Rectal smooth muscle tissue (tissue), 1 donor: Measurements from ENCODE around the gene VCPKMT.

Experiments
- H3K27ac ChIP-seq: one replicate; pipeline ENCODE4 v1.7.0; 2013; ENCODE audit warnings: low read depth, low read length, inconsistent platforms
- H3K27me3 ChIP-seq: one replicate; pipeline ENCODE4 v1.7.0; 2013; ENCODE audit warnings: low read length; ENCODE audit not compliant: control insufficient read depth, insufficient read depth
- H3K36me3 ChIP-seq: one replicate; pipeline ENCODE4 v1.7.0; 2013; ENCODE audit warnings: low read length; ENCODE audit not compliant: control insufficient read depth, insufficient read depth
- H3K4me1 ChIP-seq: one replicate; pipeline ENCODE4 v1.7.0; 2013; ENCODE audit warnings: low read length; ENCODE audit not compliant: control insufficient read depth, insufficient read depth
- H3K4me3 ChIP-seq: one replicate; pipeline ENCODE4 v1.7.0; 2013; ENCODE audit warnings: low read length
- H3K9ac ChIP-seq: one replicate; pipeline ENCODE4 v1.7.0; 2013; ENCODE audit warnings: low read length

VCPKMT gene

GRCh38 chr14:50109342-50109741, 7.0 kb downstream of the VCPKMT start:
- H3K4me1 ChIP-seq = no peaks in the 10 kb centered on the region
- H3K36me3 ChIP-seq = peaks cover 15% of the 10 kb centered on the region
- no peak overlapping the region for H3K27ac ChIP-seq
- no peak overlapping the region for H3K9ac ChIP-seq
- H3K27me3 ChIP-seq = no peaks in the 10 kb centered on the region
- H3K4me3 ChIP-seq = no peak overlapping the region

GRCh38 chr14:50107850-50108249, 8.5 kb downstream of the VCPKMT start:
- Histone ChIP-seq H3K4me1 (no peaks in the 10 kb centered on the region), H3K27me3 (no peaks in the 10 kb centered on the region), H3K36me3 (peaks cover 16% of the 10 kb centered on the region), H3K9ac (no peak overlapping the region), H3K27ac (no peak overlapping the region), H3K4me3 (no peak overlapping the region)

- H3K4me1 ChIP-seq = no peaks in the 10 kb centered on the region
- no peak overlapping the region for H3K27ac ChIP-seq
- H3K27me3 ChIP-seq = no peaks in the 10 kb centered on the region
- peaks cover 9% of the 10 kb centered on the region for H3K36me3 ChIP-seq
- H3K4me3 ChIP-seq = no peak overlapping the region
- no peak overlapping the region for H3K9ac ChIP-seq
Measured at GRCh38 chr14:50106178-50106577, 10.2 kb downstream of the VCPKMT start.

- H3K9ac ChIP-seq = peak overlapping the region; percentile 13
- no peak overlapping the region for H3K27ac ChIP-seq
- no peak overlapping the region for H3K4me3 ChIP-seq
- H3K36me3 ChIP-seq = peaks cover 3% of the 10 kb centered on the region
- H3K27me3 ChIP-seq = no peaks in the 10 kb centered on the region
- H3K4me1 ChIP-seq = no peaks in the 10 kb centered on the region
Measured at GRCh38 chr14:50103558-50103957, 12.8 kb downstream of the VCPKMT start.

- Histone ChIP-seq H3K4me1 (no peaks in the 10 kb centered on the region), H3K9ac (no peak overlapping the region), H3K27ac (no peak overlapping the region)
Measured at GRCh38 chr14:50101417-50101816, 15.0 kb downstream of the VCPKMT start.

GRCh38 chr14:50100805-50101204, 15.6 kb downstream of the VCPKMT start:
- H3K4me3 ChIP-seq = no peak overlapping the region
- H3K27ac ChIP-seq = no peak overlapping the region
- H3K27me3 ChIP-seq = no peaks in the 10 kb centered on the region
- no peak overlapping the region for H3K9ac ChIP-seq
- no peaks in the 10 kb centered on the region for H3K4me1 ChIP-seq
- peaks cover 3% of the 10 kb centered on the region for H3K36me3 ChIP-seq

More at GRCh38 chr14:50101417-50101816, 15.0 kb downstream of the VCPKMT start:
- H3K4me3 ChIP-seq = no peak overlapping the region
- H3K36me3 ChIP-seq = peaks cover 3% of the 10 kb centered on the region
- no peaks in the 10 kb centered on the region for H3K27me3 ChIP-seq

GRCh38 chr14:50099335-50099734, 17.0 kb downstream of the VCPKMT start:
- Histone ChIP-seq H3K4me1 (no peaks in the 10 kb centered on the region), H3K36me3 (peaks cover 3% of the 10 kb centered on the region), H3K27ac (no peak overlapping the region), H3K27me3 (no peaks in the 10 kb centered on the region), H3K4me3 (no peak overlapping the region), H3K9ac (no peak overlapping the region)

- Histone ChIP-seq H3K27me3 (no peaks in the 10 kb centered on the region), H3K27ac (no peak overlapping the region), H3K36me3 (no peaks in the 10 kb centered on the region), H3K9ac (no peak overlapping the region), H3K4me3 (no peak overlapping the region), H3K4me1 (no peaks in the 10 kb centered on the region)
Measured at GRCh38 chr14:50095895-50096294, 20.5 kb downstream of the VCPKMT start.

GRCh38 chr14:50094056-50094755, 22.2 kb downstream of the VCPKMT start:
- H3K36me3 ChIP-seq = no peaks in the 10 kb centered on the region
- no peak overlapping the region for H3K27ac ChIP-seq
- no peaks in the 10 kb centered on the region for H3K4me1 ChIP-seq
- H3K9ac ChIP-seq = no peak overlapping the region
- H3K4me3 ChIP-seq = no peak overlapping the region
- no peaks in the 10 kb centered on the region for H3K27me3 ChIP-seq

- H3K27ac ChIP-seq = no peak overlapping the region
- no peaks in the 10 kb centered on the region for H3K36me3 ChIP-seq
- no peaks in the 10 kb centered on the region for H3K4me1 ChIP-seq
- H3K4me3 ChIP-seq = no peak overlapping the region
- H3K27me3 ChIP-seq = no peaks in the 10 kb centered on the region
- no peak overlapping the region for H3K9ac ChIP-seq
Measured at GRCh38 chr14:50093496-50093895, 22.9 kb downstream of the VCPKMT start.

GRCh38 chr14:50092006-50092555, 24.3 kb downstream of the VCPKMT start:
- Histone ChIP-seq H3K4me1 (no peaks in the 10 kb centered on the region), H3K4me3 (no peak overlapping the region), H3K27me3 (no peaks in the 10 kb centered on the region)

GRCh38 chr14:50091240-50091913, 25.0 kb downstream of the VCPKMT start:
- Histone ChIP-seq H3K36me3 (no peaks in the 10 kb centered on the region), H3K4me1 (no peaks in the 10 kb centered on the region), H3K27ac (no peak overlapping the region), H3K4me3 (no peak overlapping the region), H3K27me3 (no peaks in the 10 kb centered on the region), H3K9ac (no peak overlapping the region)

More at GRCh38 chr14:50092006-50092555, 24.3 kb downstream of the VCPKMT start:
- Histone ChIP-seq H3K27ac (no peak overlapping the region), H3K9ac (no peak overlapping the region), H3K36me3 (no peaks in the 10 kb centered on the region)
